ENCODE measurements around the gene NEUROD4.

- TF ChIP-seq CTCF (IDR thresholded peaks at IDR 0.05; ENCODE audit: insufficient read depth, low read depth, low read length): no peak
- no peak for TF ChIP-seq EZH2 (IDR thresholded peaks at IDR 0.05; ENCODE audit: insufficient read depth, low read length)
Observed at GRCh38 chr12:55034218-55034617, 14.4 kb downstream of the NEUROD4 start.

Measured in astrocyte (in vitro differentiated cells and primary cell).